NT2/D1 (cell line): ENCODE results near the gene BOLA3.
"Not testable (repeated sequence)": the region's sequence is repeated elsewhere in the genome, so short reads cannot be mapped to it uniquely, and the experiment has no call there.

Source experiments
- DNase-seq: peaks from one replicate; pipeline ENCODE4 v3.0.0-alpha.2; 2011; ENCODE audit warnings: low read depth, low spot score
- H3K27me3 ChIP-seq: 2 replicates; pipeline ENCODE4 v1.6.0; 2011; ENCODE audit warnings: mild to moderate bottlenecking; ENCODE audit not compliant: insufficient read length, insufficient read depth
- H3K36me3 ChIP-seq: 2 replicates; pipeline ENCODE4 v1.6.1; 2011; ENCODE audit warnings: mild to moderate bottlenecking, low read length, mixed read lengths; ENCODE audit not compliant: insufficient read depth, insufficient read length
- H3K4me1 ChIP-seq: 2 replicates; pipeline ENCODE4 v1.5.1; 2011; ENCODE audit not compliant: insufficient read depth, insufficient read length
- H3K4me3 ChIP-seq: 2 replicates; pipeline ENCODE4 v1.5.1; 2011; ENCODE audit warnings: low read depth; ENCODE audit not compliant: insufficient read length
- H3K9ac ChIP-seq: 2 replicates; pipeline ENCODE4 v1.6.0; 2011; ENCODE audit warnings: low read depth; ENCODE audit not compliant: insufficient read length
- H3K9me3 ChIP-seq: 2 replicates; pipeline ENCODE4 v1.5.1; 2011; ENCODE audit warnings: mild to moderate bottlenecking, low read length; ENCODE audit not compliant: insufficient read depth
- SUZ12 ChIP-seq: IDR thresholded peaks from 2 replicates; pipeline ENCODE4 v1.6.1; 2011; ENCODE audit not compliant: insufficient read length, insufficient read depth; ENCODE audit errors: extremely low read depth
- YY1 ChIP-seq: IDR thresholded peaks from 2 replicates; pipeline ENCODE4 v1.6.1; 2011; ENCODE audit not compliant: insufficient read length, insufficient read depth
- ZNF274 ChIP-seq: IDR thresholded peaks from 2 replicates; pipeline ENCODE4 v1.6.1; 2011; ENCODE audit warnings: mild to moderate bottlenecking, low read depth, low read length

Gene BOLA3, protein sequence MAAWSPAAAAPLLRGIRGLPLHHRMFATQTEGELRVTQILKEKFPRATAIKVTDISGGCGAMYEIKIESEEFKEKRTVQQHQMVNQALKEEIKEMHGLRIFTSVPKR

DNA sequence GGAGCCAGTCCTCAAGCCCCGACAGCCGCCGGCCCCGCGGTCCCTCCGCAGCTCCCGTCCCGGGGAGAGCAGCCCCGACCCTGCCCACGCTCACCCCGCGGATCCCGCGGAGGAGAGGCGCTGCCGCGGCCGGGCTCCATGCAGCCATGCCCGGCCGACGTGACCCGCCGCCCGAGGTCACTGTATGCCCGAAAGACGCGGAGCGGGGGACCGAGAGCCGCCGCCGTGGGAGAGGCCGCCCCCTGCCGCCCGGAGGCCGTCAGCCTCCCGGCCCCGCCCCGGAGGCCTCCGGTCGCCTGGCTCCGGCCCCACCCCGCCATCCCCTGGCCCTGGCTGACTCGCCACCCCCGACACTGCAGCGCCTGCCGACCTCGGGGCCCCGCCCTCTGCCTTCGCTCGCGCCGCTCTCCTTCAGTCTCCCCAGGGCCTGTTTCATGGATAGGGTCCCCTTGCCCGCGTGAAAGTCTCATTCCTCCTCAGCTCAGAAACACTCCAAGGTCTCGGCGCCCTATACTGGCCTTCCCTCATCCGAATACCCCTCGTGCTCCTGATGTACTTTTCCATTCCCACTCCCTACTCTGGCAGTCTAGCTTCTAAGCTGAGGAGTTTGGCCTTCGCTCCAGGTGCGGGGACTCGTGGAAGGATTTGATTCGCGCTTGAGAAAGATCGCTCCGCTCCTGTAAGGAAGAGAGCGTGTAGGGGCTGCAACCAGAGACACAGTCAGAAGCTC is at the start of gene BOLA3:
Gene BOLA3, minus strand, starts transcription at position 186 of the 730 bp plus-strand sequence. Its CDS starts 38 bp downstream, at position 148.
- peak; percentile 87 for DNase-seq
- H3K4me3 ChIP-seq: peak within 1 kb of the TSS; percentile 84
- TF ChIP-seq SUZ12 (no peak), YY1 (peak; percentile 38)
- H3K9ac ChIP-seq: peak within 1 kb of the TSS; percentile 88
- peaks cover 33% of the 10 kb centered on the region for H3K36me3 ChIP-seq
- H3K4me1 ChIP-seq: no peaks in the 10 kb centered on the region
- H3K27me3 ChIP-seq: no peaks in the 10 kb centered on the region
- no peaks in the 10 kb centered on the region for H3K9me3 ChIP-seq

DNA sequence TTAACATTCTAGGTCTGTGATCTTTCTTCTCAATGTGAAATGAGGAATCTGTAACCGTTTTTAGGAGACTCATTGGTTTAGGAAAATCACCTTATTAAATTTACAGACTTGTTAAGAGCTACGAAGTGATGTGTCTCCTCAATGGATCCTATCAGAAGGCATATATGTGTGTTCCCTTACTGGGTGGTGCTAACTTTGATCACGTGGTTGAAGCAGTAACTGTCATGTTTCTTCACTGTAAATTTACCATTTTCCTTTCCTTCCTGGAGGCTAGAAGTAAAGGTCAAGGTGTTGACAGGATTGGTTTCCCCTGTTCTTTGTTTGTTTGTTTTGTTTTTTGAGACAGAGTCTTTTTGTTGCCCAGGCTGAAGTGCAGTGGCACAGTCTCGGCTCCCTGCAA is 49.3 kb upstream of the BOLA3 start:
- H3K4me3 ChIP-seq: no peak overlapping the region
- DNase-seq: no peak
- TF ChIP-seq YY1: no peak
- no peak for TF ChIP-seq SUZ12
- TF ChIP-seq ZNF274: no peak
- H3K27me3 ChIP-seq: no peaks in the 10 kb centered on the region
- no peak overlapping the region for H3K9ac ChIP-seq
- no peaks in the 10 kb centered on the region for H3K9me3 ChIP-seq
- no peaks in the 10 kb centered on the region for H3K4me1 ChIP-seq
- peaks cover 15% of the 10 kb centered on the region for H3K36me3 ChIP-seq

DNA sequence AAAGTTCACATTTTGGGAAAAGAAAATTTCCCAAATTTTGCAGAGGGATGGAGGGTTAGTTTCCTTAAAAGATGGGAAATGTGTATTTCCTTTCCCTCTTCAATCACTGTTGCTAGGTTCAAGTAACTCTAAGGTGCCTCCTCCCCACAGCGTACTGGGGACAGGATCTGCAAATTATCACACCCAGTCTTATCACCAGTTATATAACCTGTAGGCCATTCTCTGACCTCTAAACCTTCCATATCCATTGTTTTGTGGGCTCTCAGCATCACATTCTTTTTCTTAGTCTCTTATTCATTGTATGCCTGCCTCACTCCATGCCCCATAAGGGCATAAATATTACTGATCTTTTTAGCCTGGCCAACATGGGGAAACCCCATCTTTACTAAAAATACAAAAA is 47.1 kb upstream of the BOLA3 start:
- H3K36me3 ChIP-seq: peaks cover 3% of the 10 kb centered on the region
- H3K4me1 ChIP-seq: no peaks in the 10 kb centered on the region
- no peak overlapping the region for H3K9ac ChIP-seq
- no peaks in the 10 kb centered on the region for H3K27me3 ChIP-seq
- no peak for DNase-seq
- H3K4me3 ChIP-seq: no peak overlapping the region
- no peaks in the 10 kb centered on the region for H3K9me3 ChIP-seq
- TF ChIP-seq SUZ12 (no peak), YY1 (no peak), ZNF274 (no peak)

DNA sequence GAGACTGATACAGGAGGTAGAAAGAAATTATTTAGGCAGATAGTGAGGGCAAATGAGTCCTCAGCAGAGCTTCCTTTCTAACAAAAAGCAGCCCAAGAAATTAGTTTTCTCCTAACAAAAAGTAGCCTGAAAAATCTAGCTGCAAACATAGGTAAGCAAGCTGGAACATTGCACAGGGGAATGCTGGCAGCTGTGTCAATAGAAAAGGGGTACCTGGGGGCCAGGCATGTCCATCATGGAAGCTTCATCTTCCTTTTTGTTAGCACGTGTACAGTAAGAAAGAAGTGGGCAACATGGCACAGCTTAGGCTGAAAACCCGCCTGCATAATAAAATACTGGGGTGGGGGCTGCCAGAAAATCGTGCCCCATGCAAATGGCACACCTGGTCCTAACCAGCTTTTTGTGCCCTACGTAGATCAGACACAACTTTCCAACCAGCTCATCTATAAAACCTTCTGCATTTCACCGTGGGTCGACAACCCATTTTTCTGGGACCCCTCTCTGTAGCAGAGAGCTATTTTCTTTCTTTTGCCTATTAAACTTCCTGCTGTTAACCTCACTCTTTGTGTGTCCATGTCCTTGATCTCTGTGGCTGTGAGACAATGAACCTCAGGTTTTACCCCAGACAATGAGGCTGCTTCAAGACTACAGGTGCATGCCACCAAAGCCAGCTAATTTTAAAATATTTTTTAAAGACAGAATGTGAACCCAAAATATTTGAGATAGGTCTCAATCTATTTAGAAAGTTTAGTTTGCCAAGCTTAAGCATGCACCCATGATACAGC is 44.1 kb upstream of the BOLA3 start:
- Histone ChIP-seq H3K9me3 (no peaks in the 10 kb centered on the region), H3K27me3 (no peaks in the 10 kb centered on the region), H3K4me3 (no peak overlapping the region), H3K4me1 (no peaks in the 10 kb centered on the region), H3K9ac (no peak overlapping the region), H3K36me3 (no peaks in the 10 kb centered on the region)
- no peak for TF ChIP-seq YY1
- TF ChIP-seq SUZ12: no peak
- TF ChIP-seq ZNF274: no peak
- no peak for DNase-seq

DNA sequence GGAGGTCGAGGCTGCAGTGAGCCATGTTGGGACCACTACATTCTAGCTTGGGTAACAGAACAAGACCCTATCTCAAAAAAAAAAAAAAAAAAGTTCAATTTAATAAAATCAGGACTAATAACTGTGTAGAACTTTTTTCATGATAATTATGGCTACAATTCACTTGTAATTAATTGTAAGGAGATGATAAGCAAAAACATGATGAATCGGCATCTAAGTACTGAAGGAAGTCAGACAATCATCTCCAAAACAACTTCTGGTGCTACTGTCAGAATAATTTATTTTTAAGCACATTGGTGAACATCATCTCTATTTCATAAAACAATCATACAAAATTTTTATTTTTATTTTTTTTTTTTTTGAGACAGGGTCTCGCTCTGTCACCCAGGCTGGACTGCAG is 41.0 kb upstream of the BOLA3 start:
- no peaks in the 10 kb centered on the region for H3K4me1 ChIP-seq
- no peak for TF ChIP-seq YY1
- no peak for TF ChIP-seq SUZ12
- TF ChIP-seq ZNF274: no peak
- H3K9ac ChIP-seq: no peak overlapping the region
- no peaks in the 10 kb centered on the region for H3K36me3 ChIP-seq
- no peaks in the 10 kb centered on the region for H3K27me3 ChIP-seq
- DNase-seq: no peak
- H3K4me3 ChIP-seq: no peak overlapping the region
- no peaks in the 10 kb centered on the region for H3K9me3 ChIP-seq

DNA sequence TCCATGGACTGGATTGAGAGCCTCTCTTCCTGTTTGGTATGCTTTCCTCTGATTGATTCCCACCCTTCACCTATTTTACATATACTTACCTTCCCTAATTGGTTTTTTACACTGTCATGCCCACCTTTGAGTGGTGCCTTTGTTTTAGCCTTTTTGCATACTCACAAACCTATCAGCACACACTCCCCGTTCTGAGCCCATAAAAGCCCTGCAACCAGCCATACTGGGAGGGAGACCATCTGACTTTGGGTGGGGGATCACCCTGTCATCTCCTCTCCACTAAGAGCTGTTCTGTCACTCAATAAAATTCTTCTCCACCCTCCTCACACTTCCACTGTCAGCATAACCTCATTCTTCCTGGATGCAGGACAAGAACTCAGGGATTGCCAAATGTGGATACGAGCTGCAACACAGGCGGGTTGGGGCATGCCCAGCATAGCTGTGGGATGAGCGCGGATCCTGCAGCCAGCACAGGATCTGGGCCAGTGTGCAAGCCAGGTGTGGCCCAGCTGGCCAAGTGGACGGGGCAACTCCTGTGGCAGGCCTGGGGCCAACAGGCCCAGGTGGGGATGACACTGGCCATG is 40.4 kb upstream of the BOLA3 start:
- no peak overlapping the region for H3K9ac ChIP-seq
- H3K27me3 ChIP-seq: no peaks in the 10 kb centered on the region
- TF ChIP-seq YY1 (no peak), SUZ12 (no peak), ZNF274 (no peak)
- no peaks in the 10 kb centered on the region for H3K4me1 ChIP-seq
- no peaks in the 10 kb centered on the region for H3K36me3 ChIP-seq
- H3K9me3 ChIP-seq: no peaks in the 10 kb centered on the region
- H3K4me3 ChIP-seq: no peak overlapping the region
- DNase-seq: no peak

DNA sequence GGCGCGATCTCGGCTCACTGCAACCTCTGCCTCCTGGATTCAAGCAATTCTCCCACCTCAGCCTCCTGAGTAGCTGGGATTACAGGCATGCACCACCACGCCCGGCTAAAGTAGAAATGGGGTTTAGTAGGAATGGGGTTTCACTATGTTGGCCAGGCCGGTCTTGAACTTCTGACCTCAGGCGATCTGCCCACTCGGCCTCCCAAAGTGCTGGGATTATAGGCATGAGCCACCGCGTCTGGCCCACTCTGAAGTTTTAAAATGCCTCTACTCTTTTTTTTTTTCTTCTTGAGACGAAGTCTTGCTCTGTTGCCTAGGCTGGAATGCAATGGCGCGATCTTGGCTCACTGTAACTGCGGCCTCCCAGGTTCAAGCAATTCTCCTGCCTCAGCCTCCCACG is 39.0 kb upstream of the BOLA3 start:
- not testable (repeated sequence) for H3K4me1 ChIP-seq

More for the DNA sequence above, 39.0 kb upstream of the BOLA3 start:
- H3K27me3 ChIP-seq, H3K9ac ChIP-seq, H3K36me3 ChIP-seq, H3K9me3 ChIP-seq, DNase-seq, H3K4me3 ChIP-seq: not testable (repeated sequence)
